HCT116 (cell line): ENCODE results near the gene KCTD19.

Source experiments
- ATF3 ChIP-seq: IDR thresholded peaks from 2 replicates; pipeline ENCODE4 v1.6.1; 2012
- CTCF ChIP-seq, 3 experiments: fragments of 200-600 bp in 1 of 3; sonication (generic) in 1 of 3; IDR thresholded peaks in 2 of 3; conservative IDR thresholded peaks in 1 of 3; 2 replicates each; pipeline ENCODE4 v1.5.1; 2012 to 2017; ENCODE audit warnings: low read depth in 2 of 3, low read length in 2 of 3, antibody characterized with exemption in 1 of 3, borderline replicate concordance in 1 of 3, control low read depth in 1 of 3, mild to moderate bottlenecking in 1 of 3, mixed read lengths in 1 of 3, mixed run types in 1 of 3, moderate library complexity in 1 of 3; ENCODE audit not compliant: insufficient read depth in 1 of 3
- EZH2 ChIP-seq: fragments of 200-600 bp; sonication (generic); IDR thresholded peaks from 2 replicates; pipeline ENCODE4 v1.6.1; 2017; ENCODE audit warnings: antibody characterized with exemption, mixed run types
- POLR2A ChIP-seq: IDR thresholded peaks from 2 replicates; pipeline ENCODE4 v1.7.0; 2011; ENCODE audit warnings: borderline replicate concordance; ENCODE audit not compliant: insufficient read depth, insufficient read length; ENCODE audit errors: extremely low read depth
- POLR2AphosphoS5 ChIP-seq: IDR thresholded peaks from 2 replicates; pipeline ENCODE4 v1.6.1; 2011; ENCODE audit warnings: mild to moderate bottlenecking, low read depth, low read length, moderate library complexity
- RAD21 ChIP-seq: IDR thresholded peaks from 2 replicates; pipeline ENCODE4 v1.6.1; 2012; ENCODE audit warnings: low read depth, mild to moderate bottlenecking
- SP1 ChIP-seq: IDR thresholded peaks from 2 replicates; pipeline ENCODE4 v1.6.1; 2012; ENCODE audit warnings: low read depth
- SRF ChIP-seq: IDR thresholded peaks from 2 replicates; pipeline ENCODE4 v1.6.1; 2012; ENCODE audit warnings: low read depth
- YY1 ChIP-seq: IDR thresholded peaks from 2 replicates; pipeline ENCODE4 v1.6.1; 2011; ENCODE audit warnings: low read length, low read depth, moderate library complexity, mild to moderate bottlenecking; ENCODE audit not compliant: insufficient replicate concordance; ENCODE audit errors: extremely low read depth
- ZFX ChIP-seq: fragments of 450-650 bp; IDR thresholded peaks from 2 replicates; pipeline ENCODE4 v1.6.1; 2017

- TF ChIP-seq CTCF (IDR thresholded peaks at IDR 0.05 in 2 of 3, conservative IDR thresholded peaks at IDR 0.05 in 1 of 3; ENCODE audit: borderline replicate concordance in 1 of 3, insufficient read depth in 1 of 3, low read depth in 2 of 3, low read length in 2 of 3) (no peak), SRF (no peak), POLR2A (no peak), POLR2AphosphoS5 (no peak), EZH2 (no peak), RAD21 (no peak), ATF3 (no peak), SP1 (no peak), ZFX (no peak), YY1 (no peak)
Observed at GRCh38 chr16:67243481-67243880, 83.1 kb downstream of the KCTD19 start.
